ENCODE measurements around the gene LRRFIP1. TPM values are rescaled to one million over a fixed set of nuclear protein-coding genes. Genes with fewer than 3 reads are reported as not detected.

Gene LRRFIP1
- total RNA-seq, 4 donors from 2014 or later: 142 to 213 (median 191) TPM

GRCh38 chr2:237823544-237823943, 196.2 kb downstream of the LRRFIP1 start:
- WGBS: 93% methylated on average over 2 of the region's 2 CpGs

GRCh38 chr2:237824085-237824484, 196.7 kb downstream of the LRRFIP1 start:
- H3K4me3 ChIP-seq: no peak overlapping the region
- no peak overlapping the region for H3K27ac ChIP-seq (replicated peaks in 1 of 4)
- no peaks in the 10 kb centered on the region for H3K9me3 ChIP-seq
- intact Hi-C loops (cut with DNase I): no loop called here
- H3K27me3 ChIP-seq: no peaks in the 10 kb centered on the region
- no peaks in the 10 kb centered on the region for H3K36me3 ChIP-seq
- no peak for TF ChIP-seq CTCF (IDR thresholded peaks at IDR 0.05)
- TF ChIP-seq EP300 (IDR thresholded peaks at IDR 0.05): no peak
- H3K4me1 ChIP-seq: no peaks in the 10 kb centered on the region
- DNase-seq (ENCODE audit: extremely low spot score): no peak
- WGBS: 88% methylated on average over 6 of the region's 6 CpGs

More at GRCh38 chr2:237823544-237823943, 196.2 kb downstream of the LRRFIP1 start:
- DNase-seq (ENCODE audit: extremely low spot score): no peak
- H3K4me3 ChIP-seq: no peak overlapping the region
- H3K27ac ChIP-seq (replicated peaks in 1 of 4): no peak overlapping the region
- H3K36me3 ChIP-seq: no peaks in the 10 kb centered on the region
- intact Hi-C loops (cut with DNase I): no loop called here
- H3K4me1 ChIP-seq: no peaks in the 10 kb centered on the region
- H3K9me3 ChIP-seq: no peaks in the 10 kb centered on the region
- no peaks in the 10 kb centered on the region for H3K27me3 ChIP-seq
- TF ChIP-seq POLR2A (IDR thresholded peaks at IDR 0.05; ENCODE audit: low read depth) (no peak), CTCF (IDR thresholded peaks at IDR 0.05) (no peak), POLR2AphosphoS5 (IDR thresholded peaks at IDR 0.05) (no peak), EP300 (IDR thresholded peaks at IDR 0.05) (no peak)

- no peak overlapping the region for H3K4me3 ChIP-seq
- WGBS: 96% methylated on average over 3 of the region's 3 CpGs
- intact Hi-C loops (cut with DNase I): no loop called here
- DNase-seq (ENCODE audit: extremely low spot score): no peak
- no peak overlapping the region for H3K27ac ChIP-seq (replicated peaks in 1 of 4)
- no peaks in the 10 kb centered on the region for H3K36me3 ChIP-seq
- no peaks in the 10 kb centered on the region for H3K9me3 ChIP-seq
- H3K27me3 ChIP-seq: no peaks in the 10 kb centered on the region
- TF ChIP-seq CTCF (IDR thresholded peaks at IDR 0.05) (no peak), POLR2AphosphoS5 (IDR thresholded peaks at IDR 0.05) (no peak), POLR2A (IDR thresholded peaks at IDR 0.05; ENCODE audit: low read depth) (no peak), EP300 (IDR thresholded peaks at IDR 0.05) (no peak)
- no peaks in the 10 kb centered on the region for H3K4me1 ChIP-seq
These were observed 200.1 kb downstream of the LRRFIP1 start for GRCh38 chr2:237827421-237827987.

Other genes starting within 250 kb of the LRRFIP1 start
- 100 to 1,000 TPM in 3 of 4 donors, 10 to 100 TPM in 1; 96.2 to 350 (median 192) TPM for gene COL6A3, start 213.4 kb upstream of the LRRFIP1 start, total RNA-seq
- 1 to 10 TPM; 5.3 to 8.7 (median 7.8) TPM for gene MLPH, start 140.3 kb upstream of the LRRFIP1 start, total RNA-seq
- gene PRLH, start 61.0 kb upstream of the LRRFIP1 start, total RNA-seq: not detected
- gene RAB17, start 36.9 kb upstream of the LRRFIP1 start, total RNA-seq: 1 to 10 TPM in 2 of 4 donors, under 1 TPM in 2; 0.83 to 3.7 (median 1.4) TPM
- under 1 TPM; 0.42 to 0.99 (median 0.61) TPM for gene RBM44, start 171.2 kb downstream of the LRRFIP1 start, total RNA-seq
- 100 to 1,000 TPM; 172 to 287 (median 231) TPM for gene RAMP1, start 232.0 kb downstream of the LRRFIP1 start, total RNA-seq

Measured in esophagus muscularis mucosa (tissue), 4 donors.